ENCODE results near the gene SPEF1. TPM values are rescaled to one million over a fixed set of nuclear protein-coding genes. Genes with fewer than 3 reads are reported as not detected.
"Not testable (repeated sequence)": the region's sequence is repeated elsewhere in the genome, so short reads cannot be mapped to it uniquely, and the experiment has no call there.

SPEF1 gene, protein sequence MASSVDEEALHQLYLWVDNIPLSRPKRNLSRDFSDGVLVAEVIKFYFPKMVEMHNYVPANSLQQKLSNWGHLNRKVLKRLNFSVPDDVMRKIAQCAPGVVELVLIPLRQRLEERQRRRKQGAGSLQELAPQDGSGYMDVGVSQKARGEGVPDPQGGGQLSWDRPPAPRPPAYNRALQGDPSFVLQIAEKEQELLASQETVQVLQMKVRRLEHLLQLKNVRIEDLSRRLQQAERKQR
- total RNA-seq (2014; rRNA removed; shearing (Covaris generic); ENCODE audit: low replicate concordance), result not detected in 2 replicates

DNA sequence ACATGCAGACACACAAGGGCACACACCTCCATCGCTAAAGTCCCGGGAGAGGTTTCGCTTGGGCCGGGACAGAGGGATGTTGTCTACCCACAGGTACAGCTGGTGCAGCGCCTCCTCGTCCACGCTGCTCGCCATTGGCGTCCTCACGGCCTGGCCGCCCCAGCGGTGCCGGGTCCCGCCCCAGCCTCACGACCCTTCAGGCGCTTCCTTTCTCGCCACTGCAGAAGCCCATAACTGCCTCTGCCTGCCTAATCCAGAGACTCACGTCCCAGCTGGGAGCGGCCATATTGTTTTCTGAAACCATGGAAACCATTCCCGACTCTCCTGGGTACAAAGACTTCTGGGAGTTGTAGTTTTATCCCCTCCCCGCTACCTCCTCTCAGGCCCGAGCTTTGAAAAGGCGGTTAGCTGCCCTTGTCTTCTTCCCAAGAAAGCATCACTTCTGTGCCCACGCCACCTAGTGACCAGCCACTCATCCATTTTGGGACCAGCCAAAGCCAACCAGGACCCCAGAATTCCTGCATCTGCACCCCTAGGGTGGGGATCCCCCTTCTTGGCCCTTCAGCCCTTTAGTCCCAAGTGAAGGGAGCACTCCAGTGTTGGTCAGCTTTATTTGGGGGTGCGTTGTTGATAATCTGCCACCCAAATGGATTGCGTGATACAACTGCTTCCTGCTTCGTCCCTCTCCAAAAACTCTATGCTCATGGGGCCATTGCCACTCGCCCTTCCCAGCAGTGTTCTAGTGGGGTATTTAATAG is at the start of gene SPEF1:
SPEF1 (minus strand) TSS at position 296 of the 758 bp plus-strand sequence; CDS start at position 135, 161 bp downstream.
- H3K4me2 ChIP-seq (ENCODE audit: low read depth, low read length, poor library complexity, severe bottlenecking), result peak within 1 kb of the TSS; percentile 71
- H3K27ac ChIP-seq (ENCODE audit: low read length), result no peak within 1 kb of the TSS
- H3K4me1 ChIP-seq (ENCODE audit: low read length), result peaks cover 23% of the 10 kb centered on the region
- no peak within 1 kb of the TSS for H2AFZ ChIP-seq (ENCODE audit: low read length)
- no peaks in the 10 kb centered on the region for H3K27me3 ChIP-seq (ENCODE audit: low read length)
- DNase-seq, result peak; percentile 92
- no peaks in the 10 kb centered on the region for H3K36me3 ChIP-seq (ENCODE audit: insufficient read depth, low read length)
- H3K79me2 ChIP-seq (ENCODE audit: low read length), result peaks cover 16% of the 10 kb centered on the region
- H3K9ac ChIP-seq (ENCODE audit: low read length), result peak within 1 kb of the TSS; percentile 43
- no peaks in the 10 kb centered on the region for H3K9me3 ChIP-seq (ENCODE audit: low read length)
- peaks cover 10% of the 10 kb centered on the region; the same call in 1 of the 2 replicates for H4K20me1 ChIP-seq (ENCODE audit: insufficient read depth, low read depth, low read length)
- no peaks in the 10 kb centered on the region for H3K9me2 ChIP-seq (replicated peaks; ENCODE audit: insufficient read depth, low read length)
- H3K4me3 ChIP-seq (ENCODE audit: low read length), result peak within 1 kb of the TSS; percentile 63

DNA sequence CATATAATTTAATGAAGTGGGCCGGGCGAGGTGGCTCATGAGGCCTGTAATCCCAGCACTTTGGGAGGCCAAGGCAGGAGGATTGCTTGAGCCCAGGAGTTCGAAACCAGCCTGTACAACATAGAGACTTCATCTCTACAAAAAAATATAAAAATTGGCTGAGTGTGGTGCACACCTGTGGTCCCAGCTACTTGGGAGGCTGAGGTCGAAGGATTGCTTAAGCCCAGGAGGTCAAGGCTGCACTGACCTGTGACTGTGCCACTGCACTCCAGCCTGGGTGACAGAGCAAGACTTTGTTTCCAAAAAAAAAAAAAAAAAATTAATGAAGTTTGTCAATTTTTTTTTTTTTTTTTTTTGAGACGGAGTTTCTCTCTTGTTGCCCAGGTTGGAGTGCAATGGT is 48.6 kb upstream of the SPEF1 start:
- not testable (repeated sequence) for H3K4me2 ChIP-seq (ENCODE audit: low read depth, low read length, poor library complexity, severe bottlenecking); DNase-seq; H3K79me2 ChIP-seq (ENCODE audit: low read length); H3K4me1 ChIP-seq (ENCODE audit: low read length); H3K9me3 ChIP-seq (ENCODE audit: low read length); H3K9me2 ChIP-seq (replicated peaks; ENCODE audit: insufficient read depth, low read length); H3K27ac ChIP-seq (ENCODE audit: low read length); H3K36me3 ChIP-seq (ENCODE audit: insufficient read depth, low read length); H3K9ac ChIP-seq (ENCODE audit: low read length); H2AFZ ChIP-seq (ENCODE audit: low read length); H4K20me1 ChIP-seq (ENCODE audit: insufficient read depth, low read depth, low read length); H3K4me3 ChIP-seq (ENCODE audit: low read length); H3K27me3 ChIP-seq (ENCODE audit: low read length)

DNA sequence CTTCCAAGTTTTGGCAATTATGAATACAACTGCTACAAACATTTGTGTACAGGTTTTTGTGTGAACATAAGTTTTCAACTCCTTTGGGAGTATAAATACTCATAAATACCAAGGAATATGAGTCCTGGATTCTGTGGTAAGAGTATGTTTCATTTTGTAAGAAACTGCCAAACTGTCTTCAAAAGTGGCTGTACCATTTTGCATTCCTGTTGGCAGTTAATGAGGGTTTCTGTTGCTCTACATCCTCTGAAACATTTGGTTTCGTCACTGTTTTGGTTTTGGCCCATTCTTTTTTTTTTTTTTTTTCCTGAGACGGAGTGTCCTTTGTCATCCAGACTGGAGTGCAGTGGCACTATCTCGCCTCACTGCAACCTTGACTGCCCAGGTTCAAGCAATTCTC is 47.5 kb upstream of the SPEF1 start:
- no peaks in the 10 kb centered on the region for H3K36me3 ChIP-seq (ENCODE audit: insufficient read depth, low read length)
- H4K20me1 ChIP-seq (ENCODE audit: insufficient read depth, low read depth, low read length), result no peaks in the 10 kb centered on the region
- no peaks in the 10 kb centered on the region for H3K9me2 ChIP-seq (replicated peaks; ENCODE audit: insufficient read depth, low read length)
- no peak overlapping the region for H3K27ac ChIP-seq (ENCODE audit: low read length)
- no peak overlapping the region for H2AFZ ChIP-seq (ENCODE audit: low read length)
- no peak overlapping the region for H3K9ac ChIP-seq (ENCODE audit: low read length)
- H3K4me2 ChIP-seq (ENCODE audit: low read depth, low read length, poor library complexity, severe bottlenecking), result no peak overlapping the region
- H3K4me3 ChIP-seq (ENCODE audit: low read length), result no peak overlapping the region
- no peak for DNase-seq
- no peaks in the 10 kb centered on the region for H3K79me2 ChIP-seq (ENCODE audit: low read length)
- H3K4me1 ChIP-seq (ENCODE audit: low read length), result no peaks in the 10 kb centered on the region
- H3K9me3 ChIP-seq (ENCODE audit: low read length), result no peaks in the 10 kb centered on the region
- no peaks in the 10 kb centered on the region for H3K27me3 ChIP-seq (ENCODE audit: low read length)

DNA sequence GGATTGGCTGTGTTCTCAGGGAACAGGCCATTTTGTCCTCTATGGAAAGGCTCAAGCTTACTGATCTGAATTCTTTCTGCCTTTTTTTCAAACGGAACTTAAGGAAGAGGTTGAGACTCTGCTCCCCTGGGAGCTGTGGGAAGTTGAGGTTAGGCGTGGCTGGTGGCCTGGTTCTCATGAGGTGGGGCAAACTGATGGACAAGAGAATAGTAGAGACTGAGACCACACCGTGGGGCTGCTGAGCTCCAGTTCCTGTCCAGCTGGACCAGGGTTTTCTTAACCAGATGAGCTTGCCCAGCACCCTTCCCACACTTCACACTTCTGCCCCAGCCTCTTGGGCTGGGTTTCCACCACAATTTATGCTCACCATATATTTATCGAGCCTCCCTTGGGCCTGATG is 45.2 kb upstream of the SPEF1 start:
- Histone ChIP-seq H3K4me3 (ENCODE audit: low read length) (no peak overlapping the region), H3K27ac (ENCODE audit: low read length) (no peak overlapping the region)

DNA sequence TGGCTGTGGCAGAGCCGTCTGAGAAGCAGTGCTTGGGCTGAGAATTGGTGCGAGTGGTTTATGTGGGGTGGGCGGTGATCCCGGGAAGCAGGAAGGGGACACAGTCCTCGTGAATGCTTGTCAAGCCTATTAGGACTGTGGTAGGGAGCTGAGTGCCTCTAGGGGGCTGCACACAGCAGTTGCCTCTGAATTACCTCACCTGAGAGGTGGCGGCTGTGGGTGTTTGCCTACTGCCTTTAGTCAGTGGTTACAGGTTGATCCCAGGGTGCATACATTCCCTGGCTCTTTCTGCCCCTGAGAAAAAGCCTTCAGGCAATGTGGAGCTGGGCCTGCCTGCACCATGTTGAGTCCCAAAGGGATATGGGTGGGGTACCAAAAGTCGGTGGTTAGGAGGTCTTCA is 44.3 kb upstream of the SPEF1 start:
- H4K20me1 ChIP-seq (ENCODE audit: insufficient read depth, low read depth, low read length), result no peaks in the 10 kb centered on the region
- H3K4me1 ChIP-seq (ENCODE audit: low read length), result peaks cover 9% of the 10 kb centered on the region
- no peak overlapping the region for H2AFZ ChIP-seq (ENCODE audit: low read length)
- no peak overlapping the region for H3K4me3 ChIP-seq (ENCODE audit: low read length)
- no peaks in the 10 kb centered on the region for H3K9me3 ChIP-seq (ENCODE audit: low read length)
- no peak for DNase-seq
- no peaks in the 10 kb centered on the region for H3K9me2 ChIP-seq (replicated peaks; ENCODE audit: insufficient read depth, low read length)
- H3K4me2 ChIP-seq (ENCODE audit: low read depth, low read length, poor library complexity, severe bottlenecking), result no peak overlapping the region
- H3K36me3 ChIP-seq (ENCODE audit: insufficient read depth, low read length), result 0 out of 2 replicates have a peak, but pooled peaks cover 5% of the 10 kb centered on the region
- peaks cover 13% of the 10 kb centered on the region for H3K79me2 ChIP-seq (ENCODE audit: low read length)
- no peak overlapping the region for H3K9ac ChIP-seq (ENCODE audit: low read length)
- H3K27me3 ChIP-seq (ENCODE audit: low read length), result no peaks in the 10 kb centered on the region
- no peak overlapping the region for H3K27ac ChIP-seq (ENCODE audit: low read length)

More for the DNA sequence above, 45.2 kb upstream of the SPEF1 start:
- Histone ChIP-seq H3K4me1 (ENCODE audit: low read length) (peaks cover 5% of the 10 kb centered on the region), H3K9me3 (ENCODE audit: low read length) (no peaks in the 10 kb centered on the region), H3K4me2 (ENCODE audit: low read depth, low read length, poor library complexity, severe bottlenecking) (no peak overlapping the region), H3K9ac (ENCODE audit: low read length) (no peak overlapping the region), H3K79me2 (ENCODE audit: low read length) (peaks cover 7% of the 10 kb centered on the region), H3K27me3 (ENCODE audit: low read length) (no peaks in the 10 kb centered on the region), H3K9me2 (replicated peaks; ENCODE audit: insufficient read depth, low read length) (no peaks in the 10 kb centered on the region), H4K20me1 (ENCODE audit: insufficient read depth, low read depth, low read length) (no peaks in the 10 kb centered on the region), H3K36me3 (ENCODE audit: insufficient read depth, low read length) (0 out of 2 replicates have a peak, but pooled peaks cover 5% of the 10 kb centered on the region), H2AFZ (ENCODE audit: low read length) (no peak overlapping the region)
- DNase-seq, result no peak

DNA sequence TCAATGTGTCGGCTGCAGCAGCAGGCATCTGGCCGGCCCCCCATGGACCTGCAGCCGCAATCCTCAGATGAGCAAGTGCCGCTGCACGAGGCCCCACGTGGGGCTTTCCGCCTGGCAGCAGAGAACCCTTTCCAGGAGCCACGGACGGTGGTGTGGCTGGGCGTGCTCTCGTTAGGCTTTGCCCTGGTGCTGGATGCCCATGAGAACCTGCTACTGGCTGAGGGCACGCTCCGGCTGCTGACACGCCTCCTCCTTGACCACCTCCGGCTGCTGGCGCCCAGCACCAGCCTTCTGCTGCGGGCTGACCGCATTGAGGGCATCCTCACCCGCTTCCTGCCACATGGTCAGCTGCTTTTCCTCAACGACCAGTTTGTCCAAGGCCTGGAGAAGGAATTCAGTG is 42.6 kb upstream of the SPEF1 start:
- 0 out of 2 replicates have a peak, but pooled peaks cover 5% of the 10 kb centered on the region for H3K36me3 ChIP-seq (ENCODE audit: insufficient read depth, low read length)
- peaks cover 13% of the 10 kb centered on the region for H3K79me2 ChIP-seq (ENCODE audit: low read length)
- DNase-seq, result no peak
- H3K9me2 ChIP-seq (replicated peaks; ENCODE audit: insufficient read depth, low read length), result no peaks in the 10 kb centered on the region
- no peak overlapping the region for H3K9ac ChIP-seq (ENCODE audit: low read length)
- H3K4me2 ChIP-seq (ENCODE audit: low read depth, low read length, poor library complexity, severe bottlenecking), result no peak overlapping the region
- no peak overlapping the region for H3K4me3 ChIP-seq (ENCODE audit: low read length)
- H3K9me3 ChIP-seq (ENCODE audit: low read length), result no peaks in the 10 kb centered on the region
- no peak overlapping the region for H2AFZ ChIP-seq (ENCODE audit: low read length)
- H3K27ac ChIP-seq (ENCODE audit: low read length), result no peak overlapping the region
- H4K20me1 ChIP-seq (ENCODE audit: insufficient read depth, low read depth, low read length), result no peaks in the 10 kb centered on the region
- H3K4me1 ChIP-seq (ENCODE audit: low read length), result peaks cover 15% of the 10 kb centered on the region
- no peaks in the 10 kb centered on the region for H3K27me3 ChIP-seq (ENCODE audit: low read length)

DNA sequence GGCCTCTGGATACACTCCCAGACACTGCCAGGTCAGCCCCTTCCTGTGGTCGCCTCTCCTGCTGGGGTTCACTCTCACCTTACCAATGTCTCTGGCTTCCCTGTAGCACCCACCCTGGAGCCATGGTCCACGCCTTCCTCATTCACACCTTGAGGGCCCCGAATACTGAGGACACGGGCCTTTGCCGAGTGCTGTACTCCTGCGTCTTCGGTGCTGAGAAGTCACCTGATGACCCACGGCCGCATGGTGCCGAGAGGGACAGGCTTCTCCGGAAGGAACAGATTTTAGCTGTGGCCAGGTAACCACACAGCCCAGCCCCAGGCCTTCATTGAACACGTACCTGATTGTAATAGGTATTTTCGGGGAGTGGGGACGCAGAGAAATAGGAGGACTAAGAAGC is 40.7 kb upstream of the SPEF1 start:
- Histone ChIP-seq H3K27me3 (ENCODE audit: low read length) (no peaks in the 10 kb centered on the region), H3K27ac (ENCODE audit: low read length) (no peak overlapping the region), H3K4me1 (ENCODE audit: low read length) (peaks cover 21% of the 10 kb centered on the region), H3K4me2 (ENCODE audit: low read depth, low read length, poor library complexity, severe bottlenecking) (peak overlapping the region; percentile 81), H3K9me3 (ENCODE audit: low read length) (no peaks in the 10 kb centered on the region), H3K79me2 (ENCODE audit: low read length) (peaks cover 13% of the 10 kb centered on the region), H3K9me2 (replicated peaks; ENCODE audit: insufficient read depth, low read length) (no peaks in the 10 kb centered on the region), H3K9ac (ENCODE audit: low read length) (no peak overlapping the region), H3K36me3 (ENCODE audit: insufficient read depth, low read length) (0 out of 2 replicates have a peak, but pooled peaks cover 5% of the 10 kb centered on the region), H3K4me3 (ENCODE audit: low read length) (no peak overlapping the region), H4K20me1 (ENCODE audit: insufficient read depth, low read depth, low read length) (no peaks in the 10 kb centered on the region), H2AFZ (ENCODE audit: low read length) (no peak overlapping the region)
- no peak for DNase-seq

DNA sequence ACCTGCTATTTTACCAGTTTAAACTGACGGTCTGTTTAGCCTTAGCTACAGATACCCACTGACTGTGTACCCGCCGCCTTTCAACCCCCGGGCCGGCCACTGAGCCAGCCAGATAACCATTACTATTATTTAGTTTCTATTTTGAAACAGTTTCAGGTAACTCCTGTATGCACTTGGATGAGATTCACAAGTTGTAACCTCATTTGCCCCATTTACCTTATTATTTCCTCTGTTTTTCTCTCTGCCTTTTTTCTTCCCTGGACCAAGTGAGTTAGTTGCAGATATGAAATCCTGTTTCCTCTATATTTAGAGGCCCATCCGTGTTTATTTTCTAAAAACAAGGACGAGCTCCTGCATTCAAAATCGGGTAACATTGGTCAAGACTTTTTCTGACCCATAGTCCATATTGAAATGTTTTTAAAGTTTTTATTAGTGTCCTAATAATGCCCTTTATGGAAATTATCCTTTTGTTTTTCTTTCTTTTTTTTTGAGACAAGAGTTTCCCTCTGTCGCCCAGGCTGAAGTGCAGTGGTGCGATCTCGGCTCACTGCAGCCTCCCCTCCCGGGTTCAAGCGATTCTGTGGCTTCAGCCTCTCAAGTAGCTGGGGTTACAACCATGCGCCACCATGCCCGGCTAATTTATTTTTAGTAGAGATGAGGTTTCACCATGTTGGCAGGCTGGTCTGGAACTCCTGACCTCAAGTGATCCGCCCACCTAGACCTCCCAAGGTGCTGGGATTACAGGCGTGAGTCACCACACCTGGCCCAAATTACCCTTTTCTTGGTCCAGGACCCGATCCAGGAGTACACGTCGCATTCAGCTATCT is 39.9 kb upstream of the SPEF1 start:
- 0 out of 2 replicates have a peak, but pooled peaks cover 5% of the 10 kb centered on the region for H3K36me3 ChIP-seq (ENCODE audit: insufficient read depth, low read length)
- H4K20me1 ChIP-seq (ENCODE audit: insufficient read depth, low read depth, low read length), result no peaks in the 10 kb centered on the region
- peak overlapping the region; percentile 44 for H3K27ac ChIP-seq (ENCODE audit: low read length)
- peak overlapping the region; percentile 25 for H2AFZ ChIP-seq (ENCODE audit: low read length)
- no peaks in the 10 kb centered on the region for H3K9me3 ChIP-seq (ENCODE audit: low read length)
- H3K4me3 ChIP-seq (ENCODE audit: low read length), result peak overlapping the region; percentile 69
- peak overlapping the region; percentile 81 for H3K4me2 ChIP-seq (ENCODE audit: low read depth, low read length, poor library complexity, severe bottlenecking)
- no peaks in the 10 kb centered on the region for H3K27me3 ChIP-seq (ENCODE audit: low read length)
- no peaks in the 10 kb centered on the region for H3K9me2 ChIP-seq (replicated peaks; ENCODE audit: insufficient read depth, low read length)
- peaks cover 21% of the 10 kb centered on the region for H3K4me1 ChIP-seq (ENCODE audit: low read length)
- peak overlapping the region; percentile 82 for H3K9ac ChIP-seq (ENCODE audit: low read length)
- H3K79me2 ChIP-seq (ENCODE audit: low read length), result peaks cover 13% of the 10 kb centered on the region
- no peak for DNase-seq
